Suprapubic skin (tissue), 4 donors: ENCODE data around the gene OGG1. TPM values are rescaled to one million over a fixed set of nuclear protein-coding genes. Genes with fewer than 3 reads are reported as not detected.

ENCODE experiments used
- DNase-seq, 2 donors: peaks; one replicate each; pipeline ENCODE4 v3.0.0-alpha.2; 2019; ENCODE audit warnings: low spot score in 2 of 2
- H3K27ac ChIP-seq: fragments of 200-600 bp; sonication (generic); one replicate; pipeline ENCODE4 v1.5.1; 2019
- H3K27me3 ChIP-seq: fragments of 200-600 bp; sonication (generic); one replicate; pipeline ENCODE4 v1.5.1; 2019
- H3K36me3 ChIP-seq: fragments of 200-600 bp; sonication (generic); one replicate; pipeline ENCODE4 v1.5.1; 2019
- H3K4me1 ChIP-seq: fragments of 200-600 bp; sonication (generic); one replicate; pipeline ENCODE4 v1.5.1; 2019
- H3K4me3 ChIP-seq: fragments of 200-600 bp; sonication (generic); one replicate; pipeline ENCODE4 v1.5.1; 2019; ENCODE audit warnings: mild to moderate bottlenecking
- H3K9me3 ChIP-seq: fragments of 200-600 bp; sonication (generic); one replicate; pipeline ENCODE4 v1.5.1; 2019
- EP300 ChIP-seq: sonication (generic); formaldehyde crosslinking; IDR thresholded peaks from one replicate; pipeline ENCODE4 v1.6.1; 2017; ENCODE audit warnings: antibody characterized with exemption
- POLR2A ChIP-seq, 2 donors: fragments of 450-650 bp; IDR thresholded peaks; one replicate each; pipeline ENCODE4 v1.6.1; 2017; ENCODE audit warnings: antibody characterized with exemption in 2 of 2, mild to moderate bottlenecking in 2 of 2, moderate library complexity in 2 of 2
- POLR2AphosphoS5 ChIP-seq, 3 donors: sonication (generic); formaldehyde crosslinking; IDR thresholded peaks; one replicate each; pipeline ENCODE4 v1.6.1; 2017; ENCODE audit warnings: antibody characterized with exemption in 3 of 3
- WGBS: methylation state at CpG from one replicate; pipeline ENCODE4 v1.1.5; 2018; 5-methylcytosine and 5-hydroxymethylcytosine counted together
- total RNA-seq, 4 donors: library from RNA; depleted of rRNA; stranded (reverse); fragments of >200 nt; gene quantifications; one replicate each; pipeline ENCODE4 v1.1.0, GENCODE V29; 2016
- TF ChIP-seq, protein P1 (sequence below), 2 donors: fragments of 200-600 bp in 1 of 2; fragments of 450-650 bp in 1 of 2; sonication (generic) in 1 of 2; IDR thresholded peaks; one replicate each; pipeline ENCODE4 v1.5.1; 2016 to 2019; ENCODE audit warnings: antibody characterized with exemption in 2 of 2, mild to moderate bottlenecking in 1 of 2, moderate library complexity in 1 of 2

OGG1 gene
- total RNA-seq, 4 donors from 2014 or later: 15.7 to 29.6 (median 25.5) TPM

DNA sequence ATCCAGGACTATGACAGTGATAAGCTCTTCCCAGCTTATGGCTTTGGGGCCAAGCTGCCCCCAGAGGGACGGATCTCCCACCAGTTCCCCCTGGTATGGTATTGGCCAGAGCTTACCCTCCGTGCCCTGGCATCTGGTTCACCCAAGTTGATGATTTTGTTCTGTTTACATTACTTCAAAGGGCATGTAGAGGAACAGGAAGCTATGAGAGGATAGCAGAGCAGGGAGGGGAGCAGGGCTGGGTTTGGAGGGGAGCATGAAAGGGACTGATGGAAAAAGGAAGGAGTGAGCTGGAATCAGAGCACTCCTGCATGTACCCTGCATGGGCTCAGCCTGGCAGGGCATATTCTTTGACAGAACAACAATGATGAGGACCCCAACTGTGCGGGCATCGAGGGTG, 31.6 kb upstream of the OGG1 start:
- Histone ChIP-seq H3K27me3 (no peaks in the 10 kb centered on the region), H3K36me3 (no peaks in the 10 kb centered on the region), H3K27ac (no peak overlapping the region), H3K4me1 (peaks cover 11% of the 10 kb centered on the region), H3K4me3 (no peak overlapping the region), H3K9me3 (no peaks in the 10 kb centered on the region)
- TF ChIP-seq POLR2A (IDR thresholded peaks at IDR 0.05): no peak
- TF ChIP-seq, protein P1, sequence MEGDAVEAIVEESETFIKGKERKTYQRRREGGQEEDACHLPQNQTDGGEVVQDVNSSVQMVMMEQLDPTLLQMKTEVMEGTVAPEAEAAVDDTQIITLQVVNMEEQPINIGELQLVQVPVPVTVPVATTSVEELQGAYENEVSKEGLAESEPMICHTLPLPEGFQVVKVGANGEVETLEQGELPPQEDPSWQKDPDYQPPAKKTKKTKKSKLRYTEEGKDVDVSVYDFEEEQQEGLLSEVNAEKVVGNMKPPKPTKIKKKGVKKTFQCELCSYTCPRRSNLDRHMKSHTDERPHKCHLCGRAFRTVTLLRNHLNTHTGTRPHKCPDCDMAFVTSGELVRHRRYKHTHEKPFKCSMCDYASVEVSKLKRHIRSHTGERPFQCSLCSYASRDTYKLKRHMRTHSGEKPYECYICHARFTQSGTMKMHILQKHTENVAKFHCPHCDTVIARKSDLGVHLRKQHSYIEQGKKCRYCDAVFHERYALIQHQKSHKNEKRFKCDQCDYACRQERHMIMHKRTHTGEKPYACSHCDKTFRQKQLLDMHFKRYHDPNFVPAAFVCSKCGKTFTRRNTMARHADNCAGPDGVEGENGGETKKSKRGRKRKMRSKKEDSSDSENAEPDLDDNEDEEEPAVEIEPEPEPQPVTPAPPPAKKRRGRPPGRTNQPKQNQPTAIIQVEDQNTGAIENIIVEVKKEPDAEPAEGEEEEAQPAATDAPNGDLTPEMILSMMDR (IDR thresholded peaks at IDR 0.05): no peak
- no peak for TF ChIP-seq EP300
- no peak for TF ChIP-seq POLR2AphosphoS5 (IDR thresholded peaks at IDR 0.05)
- 71% methylated on average over 4 of the region's 4 CpGs for WGBS
- no peak for DNase-seq

DNA sequence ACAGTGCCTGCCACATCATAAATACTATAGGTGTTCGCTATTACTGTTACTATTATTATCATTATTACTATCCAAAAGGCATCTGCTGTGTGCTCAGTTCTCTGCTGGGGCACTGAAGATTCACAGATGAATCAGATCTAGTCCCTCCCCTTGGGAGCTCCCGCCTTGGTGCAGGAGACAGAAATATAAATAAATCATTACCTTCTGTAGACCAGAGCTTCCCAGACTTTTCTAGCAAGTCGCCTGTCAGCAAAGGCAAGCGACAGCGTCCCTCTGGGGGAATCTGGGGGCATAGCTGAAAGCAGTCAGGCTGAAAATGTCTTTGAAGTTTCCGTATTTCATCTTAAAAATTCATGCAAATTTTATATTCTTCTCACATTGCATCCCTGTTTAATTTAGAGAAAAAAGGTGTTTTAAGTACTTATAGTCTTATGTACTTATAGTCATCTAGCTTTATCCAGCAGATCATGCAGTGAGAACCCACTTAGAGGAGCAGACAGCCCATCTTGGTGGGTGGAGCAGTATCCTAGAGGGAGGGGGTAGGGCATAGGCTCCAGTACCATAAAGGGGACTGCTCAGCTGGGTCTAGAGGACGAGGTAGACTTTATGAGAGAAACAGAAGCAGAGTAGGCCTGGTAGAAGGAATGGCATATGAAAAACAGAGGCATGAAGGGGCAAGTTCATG, 28.6 kb upstream of the OGG1 start:
- no peaks in the 10 kb centered on the region for H3K36me3 ChIP-seq
- 42% methylated on average over 7 of the region's 7 CpGs for WGBS
- peaks cover 1% of the 10 kb centered on the region for H3K4me1 ChIP-seq
- H3K27ac ChIP-seq: no peak overlapping the region
- no peaks in the 10 kb centered on the region for H3K9me3 ChIP-seq
- DNase-seq: no peak
- H3K27me3 ChIP-seq: no peaks in the 10 kb centered on the region
- TF ChIP-seq POLR2A (IDR thresholded peaks at IDR 0.05) (no peak), EP300 (no peak), POLR2AphosphoS5 (IDR thresholded peaks at IDR 0.05) (no peak)
- TF ChIP-seq, protein P1 (IDR thresholded peaks at IDR 0.05): no peak
- no peak overlapping the region for H3K4me3 ChIP-seq

DNA sequence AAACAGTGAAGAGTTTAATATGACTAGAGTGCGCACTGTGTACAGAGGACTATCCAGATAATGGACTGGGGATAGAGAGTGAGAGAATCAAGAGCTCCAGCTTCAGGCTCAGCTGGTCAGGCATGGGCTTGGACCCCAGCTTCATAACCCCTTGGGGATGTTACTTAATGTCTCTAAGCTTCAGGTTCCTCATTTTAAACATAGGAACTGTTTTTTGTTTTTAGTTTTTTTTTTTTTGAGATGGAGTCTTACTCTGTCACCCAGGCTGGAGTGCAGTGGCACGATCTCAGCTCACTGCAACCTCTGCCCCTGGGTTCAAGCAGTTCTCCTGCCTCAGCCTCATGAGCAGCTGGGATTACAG, 28.1 kb upstream of the OGG1 start:
- no peaks in the 10 kb centered on the region for H3K4me1 ChIP-seq
- WGBS: 93% methylated on average over 2 of the region's 2 CpGs
- no peaks in the 10 kb centered on the region for H3K36me3 ChIP-seq
- no peaks in the 10 kb centered on the region for H3K27me3 ChIP-seq
- no peaks in the 10 kb centered on the region for H3K9me3 ChIP-seq
- no peak overlapping the region for H3K27ac ChIP-seq
- no peak overlapping the region for H3K4me3 ChIP-seq
- TF ChIP-seq, protein P1 (IDR thresholded peaks at IDR 0.05): no peak
- TF ChIP-seq EP300 (no peak), POLR2A (IDR thresholded peaks at IDR 0.05) (no peak), POLR2AphosphoS5 (IDR thresholded peaks at IDR 0.05) (no peak)
- no peak for DNase-seq

DNA sequence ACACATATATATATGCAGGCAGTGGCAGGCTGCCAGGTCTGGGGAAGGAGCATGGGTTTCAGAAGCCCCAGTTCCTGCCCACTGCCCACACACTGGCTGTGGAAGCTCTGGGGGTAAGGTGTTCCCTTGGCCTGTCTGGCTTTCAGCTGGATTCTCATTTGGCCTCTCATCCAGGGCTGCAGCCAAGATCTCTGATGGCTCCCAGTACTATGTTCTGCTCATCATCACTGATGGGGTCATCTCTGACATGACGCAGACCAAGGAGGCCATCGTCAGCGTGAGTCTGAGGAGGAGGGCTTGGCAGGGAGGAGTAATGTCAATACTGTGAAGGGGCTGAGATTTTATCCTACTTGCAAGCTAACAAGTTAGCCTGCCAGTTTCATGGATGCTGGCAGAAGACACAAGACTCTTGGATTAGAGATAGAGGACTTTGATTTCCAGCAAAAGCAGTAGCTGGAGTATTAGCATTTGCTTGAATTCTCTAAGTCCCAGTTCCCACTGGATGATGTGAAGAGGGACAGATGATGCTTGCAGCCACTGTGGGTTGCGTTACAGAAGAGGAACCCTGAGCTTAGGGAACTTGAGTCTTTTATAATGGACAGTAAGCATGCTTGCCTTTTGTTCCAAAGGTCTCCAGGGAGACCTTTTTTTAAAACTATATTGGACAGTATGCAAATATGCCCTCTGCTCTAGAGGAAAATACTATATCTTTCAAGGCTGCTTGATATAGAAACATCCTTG, 23.8 kb upstream of the OGG1 start:
- no peaks in the 10 kb centered on the region for H3K36me3 ChIP-seq
- no peaks in the 10 kb centered on the region for H3K27me3 ChIP-seq
- DNase-seq: no peak
- H3K9me3 ChIP-seq: no peaks in the 10 kb centered on the region
- 87% methylated on average over 4 of the region's 4 CpGs for WGBS
- TF ChIP-seq POLR2AphosphoS5 (IDR thresholded peaks at IDR 0.05) (no peak), EP300 (no peak), POLR2A (IDR thresholded peaks at IDR 0.05) (no peak)
- TF ChIP-seq, protein P1 (IDR thresholded peaks at IDR 0.05): no peak
- H3K4me3 ChIP-seq: no peak overlapping the region
- H3K27ac ChIP-seq: no peak overlapping the region
- H3K4me1 ChIP-seq: peaks cover 8% of the 10 kb centered on the region

DNA sequence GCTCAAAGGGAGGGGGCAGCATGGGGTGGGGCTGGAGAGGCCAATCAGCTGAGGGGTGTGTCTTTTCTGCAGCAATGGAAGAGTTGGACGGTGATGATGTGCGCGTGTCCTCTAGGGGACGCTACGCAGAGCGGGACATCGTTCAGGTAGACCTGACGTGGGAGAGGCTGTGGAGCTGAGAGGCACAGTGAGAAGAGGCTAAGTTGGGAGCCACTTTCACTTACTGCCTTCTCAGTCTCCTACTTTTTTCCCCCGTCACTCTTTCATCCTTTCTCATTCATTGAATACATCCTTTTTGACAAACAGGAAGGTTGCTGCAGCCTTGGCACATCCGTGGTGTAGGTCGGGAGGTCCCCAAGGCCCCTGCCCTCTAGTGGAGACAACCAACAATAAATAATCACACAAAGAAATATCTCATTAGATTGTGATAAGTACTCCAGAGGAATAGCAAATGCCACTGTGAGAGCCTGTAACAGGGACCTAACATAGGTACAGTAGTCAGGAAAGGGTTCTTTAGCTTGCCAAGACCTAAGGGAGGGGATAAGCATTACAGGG, 22.6 kb upstream of the OGG1 start:
- DNase-seq: no peak
- Histone ChIP-seq H3K9me3 (no peaks in the 10 kb centered on the region), H3K27ac (no peak overlapping the region), H3K4me3 (no peak overlapping the region), H3K36me3 (no peaks in the 10 kb centered on the region), H3K27me3 (no peaks in the 10 kb centered on the region), H3K4me1 (peaks cover 8% of the 10 kb centered on the region)
- 16% methylated on average over 11 of the region's 11 CpGs for WGBS
- TF ChIP-seq, protein P1 (IDR thresholded peaks at IDR 0.05): no peak
- TF ChIP-seq EP300 (no peak), POLR2AphosphoS5 (IDR thresholded peaks at IDR 0.05) (no peak), POLR2A (IDR thresholded peaks at IDR 0.05) (no peak)
